ENCODE measurements around the gene RPL9.
"Not testable (repeated sequence)": the region's sequence is repeated elsewhere in the genome, so short reads cannot be mapped to it uniquely, and the experiment has no call there.

The RPL9 gene

DNA sequence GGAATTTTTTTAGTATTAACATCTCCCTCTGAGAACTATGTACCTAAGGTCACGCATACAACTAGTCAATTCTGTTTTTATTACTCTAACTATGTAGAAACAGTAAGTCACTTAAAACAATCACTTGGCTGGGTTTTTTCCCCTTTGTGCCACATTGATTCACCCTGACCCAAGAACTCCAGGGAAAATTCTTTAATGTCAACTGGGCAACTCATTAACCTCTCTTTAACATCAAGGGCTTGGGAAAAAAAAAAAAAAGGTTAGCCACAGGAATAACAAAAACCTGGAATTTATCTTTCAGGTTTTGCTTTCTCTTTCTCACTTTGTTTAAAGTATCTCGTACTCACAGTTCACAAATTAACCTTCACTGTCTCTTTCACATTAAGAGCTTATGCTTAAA is 8.1 kb downstream of the RPL9 start:
- Mint-ChIP-seq H3K4me1 (peaks cover 60% of the 10 kb centered on the region), H3K27me3 (no peaks in the 10 kb centered on the region), H3K4me3 (no peak overlapping the region), H3K9me3 (no peaks in the 10 kb centered on the region), H3K27ac (peak overlapping the region in 1 of 2 donors; percentile 39)
- no peak for ATAC-seq
- no peak for DNase-seq

DNA sequence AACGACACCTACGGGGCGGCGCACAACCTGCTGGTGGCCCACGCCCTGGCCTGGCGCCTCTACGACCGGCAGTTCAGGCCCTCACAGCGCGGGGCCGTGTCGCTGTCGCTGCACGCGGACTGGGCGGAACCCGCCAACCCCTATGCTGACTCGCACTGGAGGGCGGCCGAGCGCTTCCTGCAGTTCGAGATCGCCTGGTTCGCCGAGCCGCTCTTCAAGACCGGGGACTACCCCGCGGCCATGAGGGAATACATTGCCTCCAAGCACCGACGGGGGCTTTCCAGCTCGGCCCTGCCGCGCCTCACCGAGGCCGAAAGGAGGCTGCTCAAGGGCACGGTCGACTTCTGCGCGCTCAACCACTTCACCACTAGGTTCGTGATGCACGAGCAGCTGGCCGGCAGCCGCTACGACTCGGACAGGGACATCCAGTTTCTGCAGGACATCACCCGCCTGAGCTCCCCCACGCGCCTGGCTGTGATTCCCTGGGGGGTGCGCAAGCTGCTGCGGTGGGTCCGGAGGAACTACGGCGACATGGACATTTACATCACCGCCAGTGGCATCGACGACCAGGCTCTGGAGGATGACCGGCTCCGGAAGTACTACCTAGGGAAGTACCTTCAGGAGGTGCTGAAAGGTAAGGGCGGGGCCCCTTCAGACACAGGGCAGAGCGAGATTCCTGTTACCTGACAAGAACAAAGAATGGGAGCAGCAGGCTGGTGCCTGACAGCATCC is 11.7 kb downstream of the RPL9 start:
- DNase-seq (peak; percentile 46 to 68), ATAC-seq (peak; percentile 83)
- Mint-ChIP-seq H3K27me3 (no peaks in the 10 kb centered on the region), H3K4me1 (peaks cover 30% of the 10 kb centered on the region), H3K27ac (no peak overlapping the region), H3K9me3 (no peaks in the 10 kb centered on the region), H3K4me3 (peak overlapping the region; percentile 63 to 75)

DNA sequence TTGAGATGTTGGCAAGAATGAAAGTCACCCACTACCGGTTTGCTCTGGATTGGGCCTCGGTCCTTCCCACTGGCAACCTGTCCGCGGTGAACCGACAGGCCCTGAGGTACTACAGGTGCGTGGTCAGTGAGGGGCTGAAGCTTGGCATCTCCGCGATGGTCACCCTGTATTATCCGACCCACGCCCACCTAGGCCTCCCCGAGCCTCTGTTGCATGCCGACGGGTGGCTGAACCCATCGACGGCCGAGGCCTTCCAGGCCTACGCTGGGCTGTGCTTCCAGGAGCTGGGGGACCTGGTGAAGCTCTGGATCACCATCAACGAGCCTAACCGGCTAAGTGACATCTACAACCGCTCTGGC is 12.3 kb downstream of the RPL9 start:
- no peak for DNase-seq
- peak overlapping the region; percentile 63 to 75 for H3K4me3 Mint-ChIP-seq
- H3K4me1 Mint-ChIP-seq = peaks cover 27% of the 10 kb centered on the region
- no peak overlapping the region for H3K27ac Mint-ChIP-seq
- ATAC-seq = no peak
- no peaks in the 10 kb centered on the region for H3K27me3 Mint-ChIP-seq
- no peaks in the 10 kb centered on the region for H3K9me3 Mint-ChIP-seq

DNA sequence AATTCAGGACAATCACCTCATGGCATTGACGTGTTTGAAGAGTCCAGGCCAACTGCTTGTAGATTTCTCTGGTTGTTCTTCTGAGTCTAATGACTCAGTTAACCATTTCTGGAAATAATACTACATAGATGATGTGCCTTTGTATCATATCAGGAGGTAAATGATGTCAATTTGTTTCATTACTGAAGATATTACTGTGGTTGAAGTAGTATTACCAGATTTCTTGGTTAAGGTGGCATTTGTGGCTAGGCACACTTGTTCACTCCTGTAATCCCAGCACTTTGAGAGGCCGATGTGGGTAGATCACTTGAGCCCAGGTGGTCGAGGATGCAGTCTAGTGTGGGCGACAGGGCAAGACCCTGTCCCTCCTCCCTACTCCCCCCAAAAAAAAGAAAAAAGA is 15.7 kb downstream of the RPL9 start:
- Mint-ChIP-seq H3K4me3 (no peak overlapping the region), H3K9me3 (no peaks in the 10 kb centered on the region), H3K4me1 (peaks cover 14% of the 10 kb centered on the region), H3K27me3 (no peaks in the 10 kb centered on the region), H3K27ac (no peak overlapping the region)
- ATAC-seq (peak; percentile 72), DNase-seq (peak in 1 of 2 donors; percentile 37)

- Mint-ChIP-seq H3K27me3 (peaks cover 8% of the 10 kb centered on the region), H3K9me3 (no peaks in the 10 kb centered on the region), H3K27ac (no peak overlapping the region), H3K4me1 (peaks cover 6% of the 10 kb centered on the region), H3K4me3 (no peak overlapping the region)
- ATAC-seq (no peak), DNase-seq (no peak)
Measured at GRCh38 chr4:39441593-39441992, 17.1 kb downstream of the RPL9 start.

DNA sequence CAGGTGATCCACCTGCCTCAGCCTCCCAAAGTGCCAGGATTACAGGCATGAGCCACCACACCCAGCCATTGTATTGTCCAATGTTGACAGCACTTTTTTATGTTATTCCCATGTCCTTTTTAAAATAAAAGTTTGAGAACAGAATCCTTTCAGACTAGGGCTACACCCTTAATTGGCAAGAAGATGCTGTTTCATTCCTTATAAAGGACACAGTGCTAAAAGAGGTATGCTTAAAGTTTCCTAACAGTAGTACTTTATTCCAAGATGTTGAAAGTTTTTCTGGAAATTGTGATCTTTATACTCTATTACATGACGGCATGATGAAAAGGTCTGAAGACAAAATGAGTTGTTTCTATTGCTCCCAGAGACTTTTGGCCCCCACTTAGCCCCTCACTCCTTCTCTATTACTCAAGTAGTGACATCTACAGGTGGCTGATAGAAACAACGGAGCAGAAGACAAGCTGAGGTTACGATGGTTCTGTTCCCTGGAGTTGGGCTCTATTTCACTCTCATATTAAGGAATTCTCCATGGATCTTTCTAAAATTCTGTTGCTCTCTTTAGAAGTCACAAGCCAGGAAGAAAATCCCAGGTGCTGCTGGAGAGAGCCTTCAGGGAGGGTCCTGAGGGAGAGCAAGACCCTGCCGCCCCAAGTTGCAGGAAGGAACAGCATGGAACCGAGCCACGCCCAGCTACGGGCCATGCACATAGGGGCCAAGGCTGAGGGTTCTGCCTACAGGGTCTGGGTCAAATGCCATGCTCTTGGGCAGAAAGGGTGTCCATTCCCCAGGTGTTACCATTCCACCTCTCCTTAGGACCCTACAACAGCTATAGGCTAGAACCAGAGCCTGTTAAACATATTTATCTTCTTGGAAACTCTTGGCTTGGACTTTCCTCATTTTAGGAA is 22.8 kb downstream of the RPL9 start:
- no peak for ATAC-seq
- no peak for DNase-seq
- no peak overlapping the region for H3K27ac Mint-ChIP-seq

GRCh38 chr4:39433878-39434492 is 24.7 kb downstream of the RPL9 start:
- no peak for ATAC-seq
- Mint-ChIP-seq H3K27ac (no peak overlapping the region), H3K9me3 (no peaks in the 10 kb centered on the region), H3K27me3 (peaks cover 16% of the 10 kb centered on the region), H3K4me3 (no peak overlapping the region), H3K4me1 (no peaks in the 10 kb centered on the region)
- no peak for DNase-seq

More for the DNA sequence above, 22.8 kb downstream of the RPL9 start:
- Mint-ChIP-seq H3K27me3 (peaks cover 16% of the 10 kb centered on the region), H3K4me3 (no peak overlapping the region), H3K4me1 (no peaks in the 10 kb centered on the region), H3K9me3 (no peaks in the 10 kb centered on the region)

DNA sequence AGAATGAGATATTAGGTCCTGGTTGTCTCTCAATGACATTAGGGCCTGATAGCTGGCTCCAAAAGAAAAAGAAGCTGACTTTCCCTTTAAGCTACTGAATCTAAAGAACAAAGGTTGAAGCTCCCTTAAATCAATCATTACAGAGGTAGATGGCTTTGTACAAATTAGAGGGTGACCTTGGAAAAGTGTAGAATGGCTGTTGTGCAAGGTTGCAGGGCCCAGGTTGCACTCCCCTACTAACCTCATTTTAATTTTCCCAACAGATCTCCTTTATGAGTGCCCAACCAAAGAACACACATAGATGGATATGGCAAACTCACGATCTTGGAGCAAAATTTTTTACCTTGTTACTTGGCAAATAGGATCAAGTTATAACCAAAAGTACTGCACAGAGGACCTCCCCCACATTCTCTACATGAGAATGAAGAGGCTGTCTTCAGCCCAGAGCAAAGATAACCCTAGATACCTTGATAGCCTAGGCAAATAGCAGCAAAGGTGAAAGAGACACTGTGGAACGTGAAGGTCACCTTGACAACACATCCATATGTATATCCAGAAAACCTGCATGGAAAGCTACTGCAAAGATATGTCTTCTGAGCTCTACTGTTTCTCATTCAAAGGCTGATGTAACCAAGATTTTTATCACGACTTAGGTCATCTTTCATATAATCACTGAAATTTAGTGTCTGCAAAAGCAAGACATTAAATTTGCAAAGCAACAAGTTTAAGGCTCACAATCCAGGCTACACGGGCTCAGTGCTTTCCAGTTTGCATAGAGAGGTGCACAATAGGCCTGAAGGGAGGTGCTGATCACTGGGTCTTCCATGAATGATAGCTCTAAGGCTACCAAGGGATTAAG is 29.0 kb downstream of the RPL9 start:
- no peaks in the 10 kb centered on the region for H3K4me1 Mint-ChIP-seq
- H3K27me3 Mint-ChIP-seq = no peaks in the 10 kb centered on the region
- H3K27ac Mint-ChIP-seq = peak overlapping the region in 1 of 2 donors; percentile 80
- ATAC-seq (no peak), DNase-seq (no peak)
- no peak overlapping the region for H3K4me3 Mint-ChIP-seq
- no peaks in the 10 kb centered on the region for H3K9me3 Mint-ChIP-seq

- Mint-ChIP-seq H3K27ac (no peak overlapping the region), H3K27me3 (no peaks in the 10 kb centered on the region), H3K4me1 (no peaks in the 10 kb centered on the region), H3K9me3 (no peaks in the 10 kb centered on the region), H3K4me3 (no peak overlapping the region)
- ATAC-seq = no peak
- no peak for DNase-seq
Measured at GRCh38 chr4:39427520-39428114, 31.1 kb downstream of the RPL9 start.

- Mint-ChIP-seq H3K27me3 (no peaks in the 10 kb centered on the region), H3K4me3 (no peak overlapping the region), H3K9me3 (no peaks in the 10 kb centered on the region), H3K27ac (no peak overlapping the region), H3K4me1 (no peaks in the 10 kb centered on the region)
- DNase-seq = no peak
- ATAC-seq = no peak
Measured at GRCh38 chr4:39426728-39427127, 32.0 kb downstream of the RPL9 start.

DNA sequence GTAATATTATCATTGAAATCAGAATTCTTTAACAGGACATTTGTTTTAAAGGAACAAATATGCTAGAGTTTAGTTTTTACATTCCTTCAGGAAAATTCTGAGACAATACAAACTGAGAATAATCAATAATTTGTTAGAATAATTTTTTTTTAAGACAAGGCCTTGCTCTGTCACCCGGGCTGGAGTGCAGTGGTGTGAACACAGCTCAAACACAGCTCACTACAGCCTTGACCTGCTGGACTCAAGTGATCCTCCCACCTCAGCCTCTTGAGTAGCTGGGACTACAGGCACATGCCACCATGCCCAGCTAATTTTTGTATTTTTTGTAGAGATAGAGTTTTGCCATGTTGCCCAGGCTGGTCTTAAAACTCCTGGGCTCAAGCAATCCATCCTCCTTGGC is 33.4 kb downstream of the RPL9 start:
- H3K27me3 Mint-ChIP-seq, DNase-seq, H3K9me3 Mint-ChIP-seq, ATAC-seq, H3K4me1 Mint-ChIP-seq, H3K4me3 Mint-ChIP-seq: not testable (repeated sequence)
- peak overlapping the region in 1 of 2 donors; percentile 57 for H3K27ac Mint-ChIP-seq

- ATAC-seq (no peak), DNase-seq (no peak)
- Mint-ChIP-seq H3K27me3 (no peaks in the 10 kb centered on the region), H3K9me3 (no peaks in the 10 kb centered on the region), H3K4me3 (no peak overlapping the region), H3K27ac (no peak overlapping the region), H3K4me1 (no peaks in the 10 kb centered on the region)
Measured at GRCh38 chr4:39422247-39422646, 36.5 kb downstream of the RPL9 start.

DNA sequence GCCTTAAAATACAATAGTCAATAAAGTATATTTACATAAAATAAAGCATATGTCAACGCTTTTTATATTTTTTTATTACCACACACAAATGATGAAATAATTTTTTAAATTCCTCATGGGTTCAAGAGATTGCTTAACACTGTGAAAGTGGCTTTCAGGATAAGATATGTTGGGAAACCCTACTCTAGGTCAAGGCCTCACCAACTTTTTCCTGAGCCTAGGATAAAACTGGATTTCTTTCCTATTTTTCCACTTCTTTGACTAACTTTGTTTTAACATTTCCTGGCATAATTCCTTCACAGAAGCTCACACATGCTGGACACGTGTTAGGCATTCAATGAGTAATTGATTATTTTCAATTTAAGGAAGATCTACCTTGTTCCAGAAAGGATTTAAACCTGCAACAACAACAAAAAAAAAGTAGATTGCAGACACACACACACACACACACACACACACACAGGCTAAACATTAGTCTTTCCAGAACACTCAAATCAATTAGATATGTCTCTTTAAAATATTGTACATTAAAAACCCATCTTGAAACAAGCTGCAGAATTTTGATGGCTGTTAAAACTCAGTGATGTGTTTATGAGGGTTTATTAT is 42.9 kb downstream of the RPL9 start:
- no peak overlapping the region for H3K27ac Mint-ChIP-seq
- no peaks in the 10 kb centered on the region for H3K27me3 Mint-ChIP-seq
- H3K4me3 Mint-ChIP-seq = no peak overlapping the region
- H3K9me3 Mint-ChIP-seq = no peaks in the 10 kb centered on the region
- ATAC-seq = no peak
- DNase-seq = no peak
- H3K4me1 Mint-ChIP-seq = no peaks in the 10 kb centered on the region

DNA sequence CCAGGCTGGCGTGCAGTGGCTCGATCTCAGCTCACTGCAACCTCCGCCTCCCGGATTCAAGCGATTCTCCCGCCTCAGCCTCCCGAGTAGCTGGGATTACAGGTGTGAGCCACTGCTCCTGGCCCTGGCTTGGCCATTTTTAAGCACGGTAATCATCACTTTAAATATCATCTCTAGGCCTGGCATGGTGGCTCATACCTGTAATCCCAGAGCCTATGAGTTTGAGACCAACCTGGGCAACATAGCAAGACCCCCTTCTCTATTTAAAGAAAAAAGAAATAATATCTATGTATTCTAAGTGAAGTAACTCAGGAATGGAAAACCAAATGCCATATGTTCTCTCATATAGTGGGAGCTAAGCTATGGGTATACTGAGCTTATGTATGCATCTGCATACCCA is 47.2 kb downstream of the RPL9 start:
- not testable (repeated sequence) for H3K27ac Mint-ChIP-seq, H3K4me1 Mint-ChIP-seq, H3K27me3 Mint-ChIP-seq, H3K9me3 Mint-ChIP-seq, ATAC-seq, DNase-seq, H3K4me3 Mint-ChIP-seq

- Mint-ChIP-seq H3K27ac (no peak overlapping the region), H3K27me3 (no peaks in the 10 kb centered on the region), H3K9me3 (no peaks in the 10 kb centered on the region), H3K4me1 (no peaks in the 10 kb centered on the region), H3K4me3 (no peak overlapping the region)
- DNase-seq = no peak
- ATAC-seq = no peak
Measured at GRCh38 chr4:39410415-39410814, 48.3 kb downstream of the RPL9 start.
